Lower leg skin (tissue), 4 donors: Measurements from ENCODE around the gene CYP2S1. TPM values are rescaled to one million over a fixed set of nuclear protein-coding genes. Genes with fewer than 3 reads are reported as not detected.
A peak's percentile ranks its signal among the peaks of the same experiment; 100 is the strongest.

Experiments used
- DNase-seq, 2 donors: peaks; one replicate each; pipeline ENCODE4 v3.0.0-alpha.2; 2019; ENCODE audit warnings: low spot score in 2 of 2
- H3K4me3 ChIP-seq: fragments of 200-600 bp; sonication (generic); 2 replicates; pipeline ENCODE4 v1.5.1; 2017; ENCODE audit warnings: mild to moderate bottlenecking, low read depth; ENCODE audit not compliant: poor library complexity, severe bottlenecking
- CTCF ChIP-seq, 3 donors: fragments of 450-650 bp; IDR thresholded peaks; one replicate each; pipeline ENCODE4 v1.5.1; 2016; ENCODE audit warnings: antibody characterized with exemption in 3 of 3, mild to moderate bottlenecking in 3 of 3, moderate library complexity in 2 of 3
- POLR2A ChIP-seq, 2 donors: fragments of 450-650 bp; IDR thresholded peaks; one replicate each; pipeline ENCODE4 v1.6.1; 2016 to 2017; ENCODE audit warnings: antibody characterized with exemption in 2 of 2, mild to moderate bottlenecking in 1 of 2, moderate library complexity in 1 of 2
- WGBS, 2 donors: methylation state at CpG; one replicate each; pipeline ENCODE4 v1.1.5; 2018; 5-methylcytosine and 5-hydroxymethylcytosine counted together
- intact Hi-C: fragments of 100-400 bp; cut with DNase I; formaldehyde crosslinking; loops from one replicate; pipeline ENCODE4 v1.15.0; 2023; ENCODE audit warnings: low total_unique reads
- total RNA-seq, 4 donors: library from RNA; depleted of rRNA; stranded (reverse); fragments of >200 nt; gene quantifications; one replicate each; pipeline ENCODE4 v1.1.0, GENCODE V29; 2016

CYP2S1 gene
- total RNA-seq, 4 donors from 2014 or later: 0.49 to 3.8 (median 1.9) TPM

GRCh38 chr19:41193430-41194156 is 574 bp downstream of the CYP2S1 start:
- peak overlapping the region; percentile 9 for H3K4me3 ChIP-seq
- no peak for DNase-seq
- TF ChIP-seq POLR2A (IDR thresholded peaks at IDR 0.05) (no peak), CTCF (IDR thresholded peaks at IDR 0.05) (no peak)
- 19 to 20% methylated on average over 13 of the region's 13 CpGs for WGBS, 2 donors
- intact Hi-C loops: no loop called here

- WGBS, 2 donors: 57 to 62% methylated on average over 6 of the region's 6 CpGs
- intact Hi-C loops: no loop called here
- TF ChIP-seq CTCF (IDR thresholded peaks at IDR 0.05) (no peak), POLR2A (IDR thresholded peaks at IDR 0.05) (no peak)
- no peak for DNase-seq
- no peak overlapping the region for H3K4me3 ChIP-seq
These were observed 1.1 kb downstream of the CYP2S1 start for GRCh38 chr19:41194157-41194552.

GRCh38 chr19:41195675-41196497 is 2.9 kb downstream of the CYP2S1 start:
- H3K4me3 ChIP-seq: no peak overlapping the region
- DNase-seq: no peak
- WGBS, 2 donors: 66 to 71% methylated on average over 10 of the region's 10 CpGs
- no peak for TF ChIP-seq POLR2A (IDR thresholded peaks at IDR 0.05)
- no peak for TF ChIP-seq CTCF (IDR thresholded peaks at IDR 0.05)
- intact Hi-C loops: no loop called here

- WGBS, 2 donors: 80 to 83% methylated on average over 10 to 11 of the region's 11 CpGs
- intact Hi-C loops: no loop called here
- TF ChIP-seq POLR2A (IDR thresholded peaks at IDR 0.05): no peak
- no peak for TF ChIP-seq CTCF (IDR thresholded peaks at IDR 0.05)
- no peak overlapping the region for H3K4me3 ChIP-seq
- no peak for DNase-seq
These were observed 5.5 kb downstream of the CYP2S1 start for GRCh38 chr19:41198559-41198958.

GRCh38 chr19:41203371-41203770 is 10.4 kb downstream of the CYP2S1 start:
- 80 to 90% methylated on average over 17 to 18 of the region's 18 CpGs for WGBS, 2 donors
- intact Hi-C loops: loop anchor here (5.0 kb wide), 2 partner anchors 59 to 104 kb away; partner anchors contain the start of gene HNRNPUL1
- TF ChIP-seq POLR2A (IDR thresholded peaks at IDR 0.05) (no peak), CTCF (IDR thresholded peaks at IDR 0.05) (no peak)
- DNase-seq: no peak
- no peak overlapping the region for H3K4me3 ChIP-seq
